ENCODE results near the gene SLC1A7. TPM values are rescaled to one million over a fixed set of nuclear protein-coding genes. Genes with fewer than 3 reads are reported as not detected.
A peak's percentile ranks its signal among the peaks of the same experiment; 100 is the strongest.

The SLC1A7 gene
- total and polyA plus RNA-seq, 2 of the 13 experiments (the other 11 are each of a cell fraction or from before 2014, with no cell fraction given), result 0.04 to 2.0 TPM

DNA sequence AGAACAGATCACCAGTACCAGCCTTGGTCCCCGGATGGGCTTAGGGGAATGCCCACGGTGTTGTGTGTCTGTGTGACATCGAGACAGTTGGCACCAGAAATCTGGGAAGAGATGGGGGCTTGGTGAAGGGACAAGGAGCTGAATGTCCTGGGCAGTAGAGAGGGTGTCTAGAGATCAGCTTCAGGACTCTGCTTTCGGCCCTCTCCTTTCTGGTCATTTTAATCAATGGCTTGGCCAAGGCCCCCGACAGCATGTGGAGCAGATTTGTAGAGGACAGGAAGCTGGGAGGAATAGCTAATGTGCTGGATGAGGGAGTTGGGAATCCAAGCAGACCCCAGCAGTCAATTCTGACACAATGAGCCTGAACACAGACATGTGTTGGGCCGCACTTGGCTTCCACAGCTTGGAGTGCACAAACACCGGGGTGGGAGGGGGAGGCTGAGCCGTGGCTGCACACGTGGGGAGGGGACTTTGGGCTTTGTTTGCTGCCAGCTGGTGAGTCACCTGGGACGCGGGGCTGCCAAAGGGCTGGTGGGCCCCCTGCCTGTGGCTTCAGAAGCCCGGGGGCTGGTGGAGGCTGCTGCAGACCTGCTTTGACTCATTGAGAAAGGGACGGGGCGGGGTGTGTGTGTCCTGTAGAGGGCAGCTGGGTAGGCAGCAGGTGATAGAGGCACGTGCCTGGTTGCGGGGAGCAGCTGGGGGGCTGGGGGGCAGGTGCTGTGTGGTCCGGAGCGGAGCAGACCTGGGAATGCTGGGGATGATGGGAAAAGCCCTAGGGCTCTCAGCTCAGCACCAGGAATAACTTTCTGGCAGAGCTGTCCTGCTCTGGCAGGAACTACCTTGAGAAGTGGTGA is 20.9 kb downstream of the SLC1A7 start (continued):
- TF ChIP-seq MEIS2 (CRISPR knock-in tag; IDR thresholded peaks at IDR 0.05) (peak; percentile 72; the same call in 1 of the 2 replicates), MEF2D (CRISPR knock-in tag; IDR thresholded peaks at IDR 0.05) (peak; percentile 75; the same call in 1 of the 2 replicates), ZSCAN29 (CRISPR knock-in tag; conservative IDR thresholded peaks at IDR 0.05) (0 out of 2 replicates have a peak, but pooled peaks have one; percentile 62), ZNF20 (CRISPR knock-in tag; IDR thresholded peaks at IDR 0.05) (no peak), ZNF891 (CRISPR knock-in tag; IDR thresholded peaks at IDR 0.05) (peak; percentile 21; the same call in 1 of the 2 replicates), ZNF121 (CRISPR knock-in tag; IDR thresholded peaks at IDR 0.05) (peak; percentile 65; the same call in 1 of the 2 replicates), ZNF780A (CRISPR knock-in tag; IDR thresholded peaks at IDR 0.05) (no peak), FOXK2 (IDR thresholded peaks at IDR 0.05) (no peak), NFIB (CRISPR knock-in tag; IDR thresholded peaks at IDR 0.05; ENCODE audit: borderline replicate concordance) (no peak), EZH2 (conservative IDR thresholded peaks at IDR 0.05; ENCODE audit: low read depth, low read length) (no peak), ZNF644 (CRISPR knock-in tag; IDR thresholded peaks at IDR 0.05; ENCODE audit: low read depth) (peak; percentile 53), FOXC1 (CRISPR knock-in tag; IDR thresholded peaks at IDR 0.05; ENCODE audit: borderline replicate concordance) (peak; percentile 22; the same call in 1 of the 2 replicates), TEAD2 (CRISPR knock-in tag; IDR thresholded peaks at IDR 0.05) (no peak), ZFP62 (CRISPR knock-in tag; IDR thresholded peaks at IDR 0.05) (no peak), ZNF484 (CRISPR knock-in tag; IDR thresholded peaks at IDR 0.05; ENCODE audit: borderline replicate concordance, low read depth) (no peak), ZNF562 (CRISPR knock-in tag; IDR thresholded peaks at IDR 0.05; ENCODE audit: borderline replicate concordance) (no peak), ASH2L (IDR thresholded peaks at IDR 0.05; ENCODE audit: insufficient read length, low read depth, low read length) (peak; percentile 50), ZNF605 (CRISPR knock-in tag; IDR thresholded peaks at IDR 0.05) (peak; percentile 61; the same call in 1 of the 2 replicates), YEATS2 (CRISPR knock-in tag; IDR thresholded peaks at IDR 0.05; ENCODE audit: borderline replicate concordance) (peak; percentile 40; the same call in 1 of the 2 replicates), ARNT (IDR thresholded peaks at IDR 0.05) (no peak), NCOR1 (IDR thresholded peaks at IDR 0.05; ENCODE audit: borderline replicate concordance, low read length) (peak; percentile 83; the same call in 1 of the 2 replicates), MTF2 (CRISPR knock-in tag; IDR thresholded peaks at IDR 0.05; ENCODE audit: borderline replicate concordance) (no peak)
- TF ChIP-seq, protein P1, sequence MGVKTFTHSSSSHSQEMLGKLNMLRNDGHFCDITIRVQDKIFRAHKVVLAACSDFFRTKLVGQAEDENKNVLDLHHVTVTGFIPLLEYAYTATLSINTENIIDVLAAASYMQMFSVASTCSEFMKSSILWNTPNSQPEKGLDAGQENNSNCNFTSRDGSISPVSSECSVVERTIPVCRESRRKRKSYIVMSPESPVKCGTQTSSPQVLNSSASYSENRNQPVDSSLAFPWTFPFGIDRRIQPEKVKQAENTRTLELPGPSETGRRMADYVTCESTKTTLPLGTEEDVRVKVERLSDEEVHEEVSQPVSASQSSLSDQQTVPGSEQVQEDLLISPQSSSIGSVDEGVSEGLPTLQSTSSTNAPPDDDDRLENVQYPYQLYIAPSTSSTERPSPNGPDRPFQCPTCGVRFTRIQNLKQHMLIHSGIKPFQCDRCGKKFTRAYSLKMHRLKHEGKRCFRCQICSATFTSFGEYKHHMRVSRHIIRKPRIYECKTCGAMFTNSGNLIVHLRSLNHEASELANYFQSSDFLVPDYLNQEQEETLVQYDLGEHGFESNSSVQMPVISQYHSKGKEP (CRISPR knock-in tag; IDR thresholded peaks at IDR 0.05), result no peak
- TF ChIP-seq, protein P2, sequence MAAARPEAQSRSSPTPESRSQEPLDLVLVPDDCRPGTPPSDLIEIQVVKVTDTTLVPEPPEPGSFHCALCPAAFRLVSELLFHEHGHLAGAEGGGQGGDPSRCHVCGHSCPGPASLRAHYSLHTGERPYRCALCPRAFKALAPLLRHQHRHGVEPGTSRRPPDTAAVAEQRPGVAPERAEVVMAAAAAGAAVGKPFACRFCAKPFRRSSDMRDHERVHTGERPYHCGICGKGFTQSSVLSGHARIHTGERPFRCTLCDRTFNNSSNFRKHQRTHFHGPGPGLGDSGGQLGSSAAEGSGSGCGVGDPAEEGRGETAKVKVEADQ (CRISPR knock-in tag; IDR thresholded peaks at IDR 0.05; ENCODE audit: borderline replicate concordance), result peak; percentile 65; the same call in 1 of the 2 replicates
- TF ChIP-seq, protein P3, sequence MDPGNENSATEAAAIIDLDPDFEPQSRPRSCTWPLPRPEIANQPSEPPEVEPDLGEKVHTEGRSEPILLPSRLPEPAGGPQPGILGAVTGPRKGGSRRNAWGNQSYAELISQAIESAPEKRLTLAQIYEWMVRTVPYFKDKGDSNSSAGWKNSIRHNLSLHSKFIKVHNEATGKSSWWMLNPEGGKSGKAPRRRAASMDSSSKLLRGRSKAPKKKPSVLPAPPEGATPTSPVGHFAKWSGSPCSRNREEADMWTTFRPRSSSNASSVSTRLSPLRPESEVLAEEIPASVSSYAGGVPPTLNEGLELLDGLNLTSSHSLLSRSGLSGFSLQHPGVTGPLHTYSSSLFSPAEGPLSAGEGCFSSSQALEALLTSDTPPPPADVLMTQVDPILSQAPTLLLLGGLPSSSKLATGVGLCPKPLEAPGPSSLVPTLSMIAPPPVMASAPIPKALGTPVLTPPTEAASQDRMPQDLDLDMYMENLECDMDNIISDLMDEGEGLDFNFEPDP (CRISPR knock-in tag; conservative IDR thresholded peaks at IDR 0.05), result no peak
- TF ChIP-seq, protein P4, sequence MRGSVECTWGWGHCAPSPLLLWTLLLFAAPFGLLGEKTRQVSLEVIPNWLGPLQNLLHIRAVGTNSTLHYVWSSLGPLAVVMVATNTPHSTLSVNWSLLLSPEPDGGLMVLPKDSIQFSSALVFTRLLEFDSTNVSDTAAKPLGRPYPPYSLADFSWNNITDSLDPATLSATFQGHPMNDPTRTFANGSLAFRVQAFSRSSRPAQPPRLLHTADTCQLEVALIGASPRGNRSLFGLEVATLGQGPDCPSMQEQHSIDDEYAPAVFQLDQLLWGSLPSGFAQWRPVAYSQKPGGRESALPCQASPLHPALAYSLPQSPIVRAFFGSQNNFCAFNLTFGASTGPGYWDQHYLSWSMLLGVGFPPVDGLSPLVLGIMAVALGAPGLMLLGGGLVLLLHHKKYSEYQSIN (CRISPR knock-in tag; IDR thresholded peaks at IDR 0.05; ENCODE audit: borderline replicate concordance), result no peak

Measured in HepG2 (cell line).